C4-2B (cell line): Measurements from ENCODE around the gene TSPY1.
"Not testable (repeated sequence)": the region's sequence is repeated elsewhere in the genome, so short reads cannot be mapped to it uniquely, and the experiment has no call there.

Source experiments
- H3K27ac ChIP-seq: fragments of 450-650 bp; 2 replicates; pipeline ENCODE4 v1.5.1; 2017

The TSPY1 gene

GRCh38 chrY:9466655-9467054 lies at the start of gene TSPY1:
Gene TSPY1, plus strand, starts transcription at chrY:9466955. Its CDS starts 46 bp downstream, at chrY:9467001.
- not testable (repeated sequence) for H3K27ac ChIP-seq

- H3K27ac ChIP-seq: not testable (repeated sequence)
Measured at GRCh38 chrY:9486967-9487366, 20.2 kb downstream of the TSPY1 start, which contains the start of gene TSPY9. Gene TSPY9, plus strand, starts transcription at chrY:9487267. Its CDS starts 46 bp downstream, at chrY:9487313.

GRCh38 chrY:9504396-9504795 lies 37.6 kb downstream of the TSPY1 start:
- H3K27ac ChIP-seq: not testable (repeated sequence)

- not testable (repeated sequence) for H3K27ac ChIP-seq
Measured at GRCh38 chrY:9516287-9516686, 49.5 kb downstream of the TSPY1 start.
